ENCODE measurements around the gene ATP8B3.

ATP8B3 gene

GRCh38 chr19:1789261-1790041 is 22.6 kb downstream of the ATP8B3 start:
- no peak overlapping the region for H3K9ac ChIP-seq (ENCODE audit: low read length)
- no peaks in the 10 kb centered on the region for H4K20me1 ChIP-seq (ENCODE audit: low read depth, low read length)
- H3K9me2 ChIP-seq (replicated peaks; ENCODE audit: insufficient read depth, low read length) = no peaks in the 10 kb centered on the region
- no peaks in the 10 kb centered on the region for H3K36me3 ChIP-seq (ENCODE audit: low read length)
- H3K4me2 ChIP-seq (ENCODE audit: low read depth, low read length, poor library complexity, severe bottlenecking) = no peak overlapping the region
- H2AFZ ChIP-seq (ENCODE audit: low read depth, low read length, severe bottlenecking) = no peak overlapping the region
- H3K27ac ChIP-seq (ENCODE audit: low read depth, low read length) = no peak overlapping the region
- H3K79me2 ChIP-seq (ENCODE audit: insufficient read depth, low read length) = no peaks in the 10 kb centered on the region
- H3K9me3 ChIP-seq (ENCODE audit: insufficient read depth, low read length) = no peaks in the 10 kb centered on the region
- H3K27me3 ChIP-seq (ENCODE audit: low read length) = no peaks in the 10 kb centered on the region
- H3K4me3 ChIP-seq (ENCODE audit: insufficient read depth, low read length, poor library complexity, severe bottlenecking) = no peak overlapping the region
- TF ChIP-seq CTCF (IDR thresholded peaks at IDR 0.05; ENCODE audit: insufficient read depth, low read length, poor library complexity, severe bottlenecking) (no peak), EZH2phosphoT487 (conservative IDR thresholded peaks at IDR 0.05; ENCODE audit: low read length) (no peak)
- no peaks in the 10 kb centered on the region for H3F3A ChIP-seq (ENCODE audit: insufficient read depth)

GRCh38 chr19:1787116-1787515 is 25.0 kb downstream of the ATP8B3 start:
- TF ChIP-seq CTCF (IDR thresholded peaks at IDR 0.05; ENCODE audit: insufficient read depth, low read length, poor library complexity, severe bottlenecking) (no peak), EZH2phosphoT487 (conservative IDR thresholded peaks at IDR 0.05; ENCODE audit: low read length) (no peak)
- no peak overlapping the region for H2AFZ ChIP-seq (ENCODE audit: low read depth, low read length, severe bottlenecking)
- no peaks in the 10 kb centered on the region for H3K9me2 ChIP-seq (replicated peaks; ENCODE audit: insufficient read depth, low read length)
- no peaks in the 10 kb centered on the region for H3K9me3 ChIP-seq (ENCODE audit: insufficient read depth, low read length)
- H3K27ac ChIP-seq (ENCODE audit: low read depth, low read length) = no peak overlapping the region
- H3F3A ChIP-seq (ENCODE audit: insufficient read depth) = no peaks in the 10 kb centered on the region
- H3K36me3 ChIP-seq (ENCODE audit: low read length) = no peaks in the 10 kb centered on the region
- no peak overlapping the region for H3K4me2 ChIP-seq (ENCODE audit: low read depth, low read length, poor library complexity, severe bottlenecking)
- H3K4me3 ChIP-seq (ENCODE audit: insufficient read depth, low read length, poor library complexity, severe bottlenecking) = no peak overlapping the region
- no peak overlapping the region for H3K9ac ChIP-seq (ENCODE audit: low read length)
- H3K27me3 ChIP-seq (ENCODE audit: low read length) = no peaks in the 10 kb centered on the region
- no peaks in the 10 kb centered on the region for H3K79me2 ChIP-seq (ENCODE audit: insufficient read depth, low read length)
- no peaks in the 10 kb centered on the region for H4K20me1 ChIP-seq (ENCODE audit: low read depth, low read length)

- no peaks in the 10 kb centered on the region for H3K36me3 ChIP-seq (ENCODE audit: low read length)
- TF ChIP-seq EZH2phosphoT487 (conservative IDR thresholded peaks at IDR 0.05; ENCODE audit: low read length) = no peak
- TF ChIP-seq CTCF (IDR thresholded peaks at IDR 0.05; ENCODE audit: insufficient read depth, low read length, poor library complexity, severe bottlenecking) = no peak
- H3F3A ChIP-seq (ENCODE audit: insufficient read depth) = no peaks in the 10 kb centered on the region
- no peaks in the 10 kb centered on the region for H3K9me3 ChIP-seq (ENCODE audit: insufficient read depth, low read length)
- no peak overlapping the region for H3K27ac ChIP-seq (ENCODE audit: low read depth, low read length)
- no peak overlapping the region for H3K4me2 ChIP-seq (ENCODE audit: low read depth, low read length, poor library complexity, severe bottlenecking)
- no peak overlapping the region for H3K9ac ChIP-seq (ENCODE audit: low read length)
- H3K79me2 ChIP-seq (ENCODE audit: insufficient read depth, low read length) = no peaks in the 10 kb centered on the region
- no peak overlapping the region for H2AFZ ChIP-seq (ENCODE audit: low read depth, low read length, severe bottlenecking)
- no peaks in the 10 kb centered on the region for H3K9me2 ChIP-seq (replicated peaks; ENCODE audit: insufficient read depth, low read length)
- H3K27me3 ChIP-seq (ENCODE audit: low read length) = no peaks in the 10 kb centered on the region
- no peak overlapping the region for H3K4me3 ChIP-seq (ENCODE audit: insufficient read depth, low read length, poor library complexity, severe bottlenecking)
- no peaks in the 10 kb centered on the region for H4K20me1 ChIP-seq (ENCODE audit: low read depth, low read length)
Observed at GRCh38 chr19:1786668-1787067, 25.4 kb downstream of the ATP8B3 start.

Data from SU-DHL-6 (cell line).